GM12878 (cell line): ENCODE measurements around the gene HIF3A. TPM values are rescaled to one million over a fixed set of nuclear protein-coding genes. Genes with fewer than 3 reads are reported as not detected.

Experiments used
- ATAC-seq: fragments of 200-7000 bp; cut with Tn5 transposase; 3 replicates; pipeline ENCODE4 v1.9.1; 2020; ENCODE audit warnings: mild to moderate bottlenecking, moderate library complexity
- BruUV-seq: library from RNA; stranded (reverse); fragments of 400-500 nt; replicated peaks from 2 replicates; lab custom pipeline; 2021; lab: Mats Ljungman, UMichigan
- CTCF ChIA-PET: fragments of 300-600 bp; sonication (Branson Sonifier 250); formaldehyde crosslinking; extraction: SDS; loops from one replicate; lab custom pipeline; 2021; ENCODE audit warnings: inconsistent platforms; lab: Yijun Ruan, JAX
- POLR2A ChIA-PET: fragments of 350-600 bp; formaldehyde crosslinking; extraction: SDS; loops from one replicate; lab custom pipeline; 2021; ENCODE audit warnings: inconsistent platforms; lab: Charles Lee
- RAD21 ChIA-PET: fragments of 300-600 bp; sonication (Branson Sonifier 250); formaldehyde crosslinking; loops from one replicate; lab custom pipeline; 2023; ENCODE audit warnings: antibody characterized with exemption; ENCODE audit not compliant: unreplicated experiment; lab: Charles Lee
- SMC1A ChIA-PET: fragments of 300-600 bp; sonication (Branson Sonifier 250); formaldehyde crosslinking; loops from one replicate; lab custom pipeline; 2023; ENCODE audit not compliant: unreplicated experiment, uncharacterized antibody; lab: Charles Lee
- DNase-seq: peaks from one replicate; pipeline ENCODE4 v3.0.0-alpha.2; 2011; ENCODE audit warnings: low read depth, low spot score
- FAIRE-seq: peaks from 3 replicates; lab custom pipeline; 2011; peaks lifted over from hg19 to GRCh38; lab: Jason Lieb, UNC
- H2AFZ ChIP-seq: 2 replicates; pipeline ENCODE4 v1.6.0; 2011; ENCODE audit warnings: low read depth, low read length, control low read depth; ENCODE audit not compliant: control insufficient read depth
- H3K27ac ChIP-seq: 2 replicates; pipeline ENCODE4 v1.5.1; 2011; ENCODE audit warnings: control low read depth; ENCODE audit not compliant: control insufficient read depth, insufficient read depth
- H3K27me3 ChIP-seq, 2 experiments: replicated peaks in 1 of 2; 2 replicates each; pipeline versions ENCODE4 v1.6.0 to v1.6.1; 2011; ENCODE audit warnings: low read length in 1 of 2; ENCODE audit not compliant: control insufficient read depth in 2 of 2, insufficient read depth in 2 of 2
- H3K36me3 ChIP-seq, 2 experiments: 2 replicates each; pipeline ENCODE4 v1.5.1; 2011; ENCODE audit warnings: low read length in 1 of 2; ENCODE audit not compliant: control insufficient read depth in 2 of 2, insufficient read depth in 2 of 2
- H3K4me1 ChIP-seq: 2 replicates; pipeline ENCODE4 v1.6.1; 2011; ENCODE audit warnings: mild to moderate bottlenecking, low read length, moderate library complexity, mixed read lengths; ENCODE audit not compliant: control insufficient read depth, insufficient read depth
- H3K4me2 ChIP-seq: 2 replicates; pipeline ENCODE4 v1.6.0; 2011; ENCODE audit warnings: control low read depth; ENCODE audit not compliant: control insufficient read depth, insufficient read depth
- H3K4me3 ChIP-seq: fragments of 200-600 bp; sonication (generic); 2 replicates; pipeline ENCODE4 v1.5.1; 2016
- H3K79me2 ChIP-seq: 2 replicates; pipeline ENCODE4 v1.6.0; 2011; ENCODE audit warnings: low read length; ENCODE audit not compliant: control insufficient read depth, insufficient read depth
- H3K9ac ChIP-seq: 2 replicates; pipeline ENCODE4 v1.8.0; 2011; ENCODE audit warnings: low read length, control low read depth, mixed read lengths; ENCODE audit not compliant: control insufficient read depth, insufficient read depth
- H3K9me3 ChIP-seq: replicated peaks from 3 replicates; pipeline ENCODE4 v1.5.1; 2011; ENCODE audit warnings: mild to moderate bottlenecking, low read length; ENCODE audit not compliant: control insufficient read depth, insufficient read depth
- H4K20me1 ChIP-seq: 2 replicates; pipeline ENCODE4 v1.6.0; 2011; ENCODE audit not compliant: control insufficient read depth, insufficient read depth
- CBFB ChIP-seq: IDR thresholded peaks from 2 replicates; pipeline ENCODE4 v1.6.1; 2016; ENCODE audit warnings: antibody characterized with exemption, low read depth
- CUX1 ChIP-seq: IDR thresholded peaks from 2 replicates; pipeline ENCODE4 v1.6.1; 2012; ENCODE audit warnings: improper control_type of control experiment, low read depth, low read length; ENCODE audit not compliant: insufficient replicate concordance
- EP300 ChIP-seq, 2 experiments: fragments of 150-350 bp in 1 of 2; IDR thresholded peaks; 2 replicates each; pipeline ENCODE4 v1.6.1; 2011 to 2012; ENCODE audit warnings: low read depth in 2 of 2, low read length in 2 of 2, borderline replicate concordance in 1 of 2, improper control_type of control experiment in 1 of 2, inconsistent platforms in 1 of 2; ENCODE audit not compliant: control insufficient read depth in 1 of 2
- HDGF ChIP-seq: fragments of 450-650 bp; IDR thresholded peaks from 2 replicates; pipeline ENCODE4 v1.6.1; 2016; ENCODE audit warnings: antibody characterized with exemption
- PML ChIP-seq: IDR thresholded peaks from 2 replicates; pipeline ENCODE4 v1.6.1; 2012; ENCODE audit warnings: low read length, inconsistent platforms
- POLR2A ChIP-seq: IDR thresholded peaks from 2 replicates; pipeline ENCODE4 v1.6.1; 2011; ENCODE audit warnings: low read depth, mild to moderate bottlenecking, low read length
- SIX5 ChIP-seq: IDR thresholded peaks from 2 replicates; pipeline ENCODE4 v1.6.1; 2011; ENCODE audit warnings: mild to moderate bottlenecking, low read depth, low read length, moderate library complexity; ENCODE audit not compliant: severe bottlenecking
- SMARCA5 ChIP-seq: fragments of 450-650 bp; IDR thresholded peaks from 2 replicates; pipeline ENCODE4 v1.6.1; 2017; ENCODE audit warnings: mild to moderate bottlenecking
- SPI1 ChIP-seq: IDR thresholded peaks from 2 replicates; pipeline ENCODE4 v1.6.1; 2011; ENCODE audit warnings: low read depth, mild to moderate bottlenecking, low read length, moderate library complexity, borderline replicate concordance; ENCODE audit not compliant: insufficient read depth
- WGBS: methylation state at CpG from one replicate; pipeline ENCODE4 v1.1.6; 2016; ENCODE audit warnings: low lambda C conversion rate; ENCODE audit not compliant: insufficient replicate concordance, insufficient coverage; ENCODE audit errors: missing lambda C conversion rate; 5-methylcytosine and 5-hydroxymethylcytosine counted together
- in situ Hi-C: fragments of 300-500 bp; cut with MboI; formaldehyde crosslinking; loops from 9 replicates; pipeline ENCODE4 v1.14.3; 2018; ENCODE audit warnings: mixed read lengths
- intact Hi-C: fragments of 100-400 bp; cut with micrococcal nuclease; formaldehyde crosslinking; loops from one replicate; pipeline ENCODE4 v1.14.2; 2022; ENCODE audit not compliant: unreplicated experiment
- polyA plus RNA-seq, 11 experiments: library from polyadenylated mRNA; depleted of rRNA in 4 of 11; unstranded in 6 of 11; stranded (reverse) in 5 of 11; fragments of >200 nt; fragmentation: Nextera tagmentation in 4 of 11; fragmentation: Illumina TruSeq in 1 of 11; extraction: Ambion mirVana in 4 of 11; extraction: Trizol in 1 of 11; gene quantifications; 1 replicate in 1 of 11; 2 replicates in 10 of 11; pipeline versions ENCODE4 v1.2.1 to v1.2.3, GENCODE V29; 2011 to 2016; ENCODE audit warnings: inconsistent platforms in 2 of 11, missing spikeins in 2 of 11, low read depth in 1 of 11
- total RNA-seq, 4 experiments: library from RNA; depleted of rRNA in 3 of 4; stranded (reverse); fragments of >200 nt in 3 of 4; fragmentation: Illumina TruSeq in 1 of 4; extraction: Trizol in 1 of 4; gene quantifications; 2 replicates each; pipeline versions ENCODE4 v1.2.1 to v1.2.3, GENCODE V29; 2013 to 2021
- TF ChIP-seq, protein P1 (sequence below): fragments of 450-650 bp; IDR thresholded peaks from 2 replicates; pipeline ENCODE4 v1.6.1; 2017; ENCODE audit warnings: mild to moderate bottlenecking
- TF ChIP-seq, protein P2 (sequence below): fragments of 450-650 bp; formaldehyde crosslinking; IDR thresholded peaks from 2 replicates; pipeline ENCODE4 v1.4.0; 2022; ENCODE audit warnings: mild to moderate bottlenecking, moderate library complexity

Gene HIF3A
- total and polyA plus RNA-seq, 10 of the 15 experiments (the other 5 are each of a cell fraction or from before 2014, with no cell fraction given), result 0.03 to 0.20 (median 0.06) TPM; not detected in 5

- intact Hi-C loops, result loop anchor here (10.0 kb wide), 1 partner anchor 105 kb away; no protein-coding TSS in a partner anchor
- no peaks in the 10 kb centered on the region for H3K36me3 ChIP-seq
- SMC1A ChIA-PET, result interaction anchor here (0.6 kb wide), 1 partner anchor 321 kb away, joined by 3 read pairs; no protein-coding TSS in a partner anchor
- DNase-seq (no peak), ATAC-seq (no peak), FAIRE-seq (no peak)
- POLR2A ChIA-PET, result no interaction called here
- RAD21 ChIA-PET, result no interaction called here
- H3K27me3 ChIP-seq, result no peaks in the 10 kb centered on the region
- H3K9ac ChIP-seq, result no peak overlapping the region
- no peaks in the 10 kb centered on the region; the same call in 2 of the 3 replicates for H3K9me3 ChIP-seq
- no peaks in the 10 kb centered on the region for H3K4me1 ChIP-seq
- H3K27ac ChIP-seq, result no peak overlapping the region
- H3K79me2 ChIP-seq, result no peaks in the 10 kb centered on the region
- BruUV-seq, result no TSS peak
- in situ Hi-C loops, result no loop called here
- H3K4me2 ChIP-seq, result no peak overlapping the region
- CTCF ChIA-PET, result interaction anchor here (1.2 kb wide), 1 partner anchor 9 kb away, joined by 3 read pairs; no protein-coding TSS in a partner anchor
- 28% methylated on average over 4 of the region's 4 CpGs for WGBS
- no peaks in the 10 kb centered on the region for H4K20me1 ChIP-seq
- no peak overlapping the region for H2AFZ ChIP-seq
- H3K4me3 ChIP-seq, result no peak overlapping the region
- TF ChIP-seq CBFB (no peak), SMARCA5 (no peak), SIX5 (no peak), EP300 (IDR thresholded peaks at IDR 0.05; ENCODE audit: borderline replicate concordance in 1 of 2, control insufficient read depth in 1 of 2, low read depth in 2 of 2, low read length in 2 of 2) (no peak), PML (no peak), CUX1 (no peak), SPI1 (no peak), POLR2A (no peak), HDGF (no peak)
- TF ChIP-seq, protein P1, sequence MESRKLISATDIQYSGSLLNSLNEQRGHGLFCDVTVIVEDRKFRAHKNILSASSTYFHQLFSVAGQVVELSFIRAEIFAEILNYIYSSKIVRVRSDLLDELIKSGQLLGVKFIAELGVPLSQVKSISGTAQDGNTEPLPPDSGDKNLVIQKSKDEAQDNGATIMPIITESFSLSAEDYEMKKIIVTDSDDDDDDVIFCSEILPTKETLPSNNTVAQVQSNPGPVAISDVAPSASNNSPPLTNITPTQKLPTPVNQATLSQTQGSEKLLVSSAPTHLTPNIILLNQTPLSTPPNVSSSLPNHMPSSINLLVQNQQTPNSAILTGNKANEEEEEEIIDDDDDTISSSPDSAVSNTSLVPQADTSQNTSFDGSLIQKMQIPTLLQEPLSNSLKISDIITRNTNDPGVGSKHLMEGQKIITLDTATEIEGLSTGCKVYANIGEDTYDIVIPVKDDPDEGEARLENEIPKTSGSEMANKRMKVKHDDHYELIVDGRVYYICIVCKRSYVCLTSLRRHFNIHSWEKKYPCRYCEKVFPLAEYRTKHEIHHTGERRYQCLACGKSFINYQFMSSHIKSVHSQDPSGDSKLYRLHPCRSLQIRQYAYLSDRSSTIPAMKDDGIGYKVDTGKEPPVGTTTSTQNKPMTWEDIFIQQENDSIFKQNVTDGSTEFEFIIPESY, result no peak
- TF ChIP-seq, protein P2, sequence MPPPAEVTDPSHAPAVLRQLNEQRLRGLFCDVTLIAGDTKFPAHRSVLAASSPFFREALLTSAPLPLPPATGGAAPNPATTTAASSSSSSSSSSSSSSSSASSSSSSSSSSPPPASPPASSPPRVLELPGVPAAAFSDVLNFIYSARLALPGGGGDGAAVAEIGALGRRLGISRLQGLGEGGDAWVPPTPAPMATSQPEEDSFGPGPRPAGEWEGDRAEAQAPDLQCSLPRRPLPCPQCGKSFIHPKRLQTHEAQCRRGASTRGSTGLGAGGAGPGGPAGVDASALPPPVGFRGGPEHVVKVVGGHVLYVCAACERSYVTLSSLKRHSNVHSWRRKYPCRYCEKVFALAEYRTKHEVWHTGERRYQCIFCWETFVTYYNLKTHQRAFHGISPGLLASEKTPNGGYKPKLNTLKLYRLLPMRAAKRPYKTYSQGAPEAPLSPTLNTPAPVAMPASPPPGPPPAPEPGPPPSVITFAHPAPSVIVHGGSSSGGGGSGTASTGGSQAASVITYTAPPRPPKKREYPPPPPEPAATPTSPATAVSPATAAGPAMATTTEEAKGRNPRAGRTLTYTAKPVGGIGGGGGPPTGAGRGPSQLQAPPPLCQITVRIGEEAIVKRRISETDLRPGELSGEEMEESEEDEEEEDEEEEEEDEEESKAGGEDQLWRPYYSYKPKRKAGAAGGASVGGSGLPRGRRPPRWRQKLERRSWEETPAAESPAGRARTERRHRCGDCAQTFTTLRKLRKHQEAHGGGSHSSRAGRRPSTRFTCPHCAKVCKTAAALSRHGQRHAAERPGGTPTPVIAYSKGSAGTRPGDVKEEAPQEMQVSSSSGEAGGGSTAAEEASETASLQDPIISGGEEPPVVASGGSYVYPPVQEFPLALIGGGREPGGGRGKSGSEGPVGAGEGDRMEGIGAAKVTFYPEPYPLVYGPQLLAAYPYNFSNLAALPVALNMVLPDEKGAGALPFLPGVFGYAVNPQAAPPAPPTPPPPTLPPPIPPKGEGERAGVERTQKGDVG, result no peak
These were observed 6.9 kb upstream of the HIF3A start for GRCh38 chr19:46289724-46290619.
